GM10266 (cell line): ENCODE measurements around the gene SRPX.

ENCODE experiments used
- DNase-seq: peaks from one replicate; pipeline ENCODE4 v3.0.0; 2012; ENCODE audit errors: extremely low spot score
- TF ChIP-seq, protein P1 (sequence below): IDR thresholded peaks from 2 replicates; pipeline ENCODE4 v1.5.1; 2012; ENCODE audit warnings: mild to moderate bottlenecking, low read depth; ENCODE audit not compliant: control insufficient read depth, insufficient read depth; ENCODE audit errors: missing control alignments

SRPX gene

DNA sequence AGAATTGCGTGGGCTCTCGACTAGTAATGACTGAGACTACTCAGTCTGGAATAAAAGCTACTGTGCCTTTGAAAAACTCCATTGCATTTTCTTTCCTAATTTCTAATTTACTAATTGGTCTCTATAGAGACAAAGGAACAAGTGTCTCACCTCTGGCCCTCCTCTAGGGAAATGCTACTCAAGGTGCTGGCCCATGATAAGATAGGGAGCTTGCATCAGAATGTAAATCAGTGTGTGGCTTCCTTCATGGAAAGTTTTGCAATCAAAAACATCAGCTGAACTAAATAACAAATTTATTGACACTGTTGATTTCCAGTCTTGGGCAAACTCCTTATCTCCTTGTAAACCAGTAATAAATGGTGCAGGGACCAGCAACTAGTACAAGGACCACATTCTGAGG, 81.8 kb downstream of the SRPX start:
- TF ChIP-seq, protein P1, sequence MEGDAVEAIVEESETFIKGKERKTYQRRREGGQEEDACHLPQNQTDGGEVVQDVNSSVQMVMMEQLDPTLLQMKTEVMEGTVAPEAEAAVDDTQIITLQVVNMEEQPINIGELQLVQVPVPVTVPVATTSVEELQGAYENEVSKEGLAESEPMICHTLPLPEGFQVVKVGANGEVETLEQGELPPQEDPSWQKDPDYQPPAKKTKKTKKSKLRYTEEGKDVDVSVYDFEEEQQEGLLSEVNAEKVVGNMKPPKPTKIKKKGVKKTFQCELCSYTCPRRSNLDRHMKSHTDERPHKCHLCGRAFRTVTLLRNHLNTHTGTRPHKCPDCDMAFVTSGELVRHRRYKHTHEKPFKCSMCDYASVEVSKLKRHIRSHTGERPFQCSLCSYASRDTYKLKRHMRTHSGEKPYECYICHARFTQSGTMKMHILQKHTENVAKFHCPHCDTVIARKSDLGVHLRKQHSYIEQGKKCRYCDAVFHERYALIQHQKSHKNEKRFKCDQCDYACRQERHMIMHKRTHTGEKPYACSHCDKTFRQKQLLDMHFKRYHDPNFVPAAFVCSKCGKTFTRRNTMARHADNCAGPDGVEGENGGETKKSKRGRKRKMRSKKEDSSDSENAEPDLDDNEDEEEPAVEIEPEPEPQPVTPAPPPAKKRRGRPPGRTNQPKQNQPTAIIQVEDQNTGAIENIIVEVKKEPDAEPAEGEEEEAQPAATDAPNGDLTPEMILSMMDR, result no peak
- DNase-seq, result no peak

DNA sequence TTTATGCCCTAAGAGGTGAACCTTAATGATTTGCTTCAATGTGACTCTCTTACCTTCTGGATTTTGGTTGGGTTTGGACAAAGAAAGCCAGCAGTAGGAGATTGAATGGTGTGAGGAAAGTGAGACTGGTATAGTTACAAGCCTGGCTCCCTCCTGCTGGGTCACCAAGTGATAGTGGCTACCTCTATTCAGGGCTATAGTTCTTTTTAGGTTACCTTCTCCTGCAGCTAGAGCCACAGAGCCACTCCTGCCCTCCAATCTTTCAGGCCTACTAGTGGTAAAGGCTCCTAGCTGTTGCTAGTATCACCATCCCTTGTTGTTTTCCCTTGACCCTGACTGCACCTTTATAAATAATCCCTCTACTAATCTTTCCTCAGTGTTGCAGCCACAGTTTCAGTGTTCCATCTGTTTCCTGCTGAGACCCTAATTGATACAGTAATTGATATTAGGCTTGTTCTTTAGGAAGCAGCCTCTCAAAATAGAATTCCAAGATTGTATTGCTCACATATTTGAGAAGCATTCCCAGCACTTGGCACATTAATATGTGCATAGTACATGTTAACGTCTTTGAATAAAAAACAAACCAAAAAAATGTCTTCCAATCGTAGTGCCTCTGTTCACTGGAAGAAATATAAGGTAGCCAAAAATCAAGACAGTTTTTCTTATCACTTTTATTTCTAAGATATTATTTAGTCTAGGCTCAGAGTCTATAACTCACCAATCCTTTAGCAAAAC, 82.3 kb downstream of the SRPX start:
- TF ChIP-seq, protein P1, result no peak

DNA sequence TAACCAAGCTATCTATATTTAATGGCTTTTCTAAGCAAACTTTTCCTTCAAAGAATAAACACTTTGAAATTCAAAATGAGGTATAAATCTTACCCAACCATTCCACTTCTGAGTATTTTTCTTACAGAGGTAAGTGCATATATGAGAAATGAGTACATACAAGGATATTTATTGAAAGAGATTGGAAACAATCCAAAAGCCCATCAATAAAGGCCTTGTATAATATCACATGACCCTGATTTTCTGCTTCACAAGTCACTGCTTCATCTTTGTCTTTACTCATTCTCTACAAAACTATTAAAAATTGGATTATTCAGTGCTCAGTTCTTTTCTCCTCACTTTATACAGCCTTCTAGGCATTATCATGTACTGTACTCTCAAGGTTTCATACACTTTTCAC, 91.3 kb downstream of the SRPX start:
- TF ChIP-seq, protein P1, result no peak
- no peak for DNase-seq

More for the DNA sequence above, 82.3 kb downstream of the SRPX start:
- DNase-seq, result no peak

DNA sequence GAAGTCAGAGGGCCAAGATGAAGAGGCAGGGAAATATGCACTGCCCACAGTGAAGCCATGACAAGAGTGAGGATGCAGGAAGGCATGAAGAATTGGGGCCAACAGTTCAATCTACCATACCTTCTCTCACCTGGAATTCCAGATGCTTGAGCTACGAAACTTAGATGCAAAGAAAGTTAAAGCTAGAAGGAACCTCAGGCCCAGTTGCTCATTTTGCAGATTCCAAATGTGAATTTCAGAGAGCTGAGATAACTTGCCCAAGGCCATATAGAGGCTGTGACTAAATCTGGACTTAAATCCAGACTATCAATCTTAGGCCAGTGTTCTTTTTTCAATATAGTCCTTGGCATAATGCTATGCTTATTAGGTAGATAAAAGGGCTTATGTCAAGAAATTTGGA, 92.7 kb downstream of the SRPX start:
- TF ChIP-seq, protein P1, result no peak
- no peak for DNase-seq

DNA sequence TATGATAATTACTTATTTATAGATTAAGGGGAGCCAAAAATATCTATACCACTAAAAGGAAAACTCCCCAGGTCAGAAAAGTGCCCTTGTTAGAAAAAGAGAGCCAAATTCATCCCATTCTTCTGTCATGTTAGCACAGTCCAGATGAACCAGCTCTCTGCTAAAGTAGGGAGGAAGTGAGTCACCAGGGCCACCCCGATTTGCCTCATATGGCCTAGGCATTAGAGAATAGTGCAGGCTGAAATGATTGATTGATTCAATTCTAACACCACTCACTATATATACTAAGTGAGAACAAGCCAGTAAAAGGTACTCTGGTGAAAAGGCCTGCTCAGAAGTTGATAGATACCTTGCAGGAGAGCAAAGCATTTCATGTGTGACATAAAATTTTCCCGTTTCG, 94.5 kb downstream of the SRPX start:
- TF ChIP-seq, protein P1, result no peak
- DNase-seq, result no peak

DNA sequence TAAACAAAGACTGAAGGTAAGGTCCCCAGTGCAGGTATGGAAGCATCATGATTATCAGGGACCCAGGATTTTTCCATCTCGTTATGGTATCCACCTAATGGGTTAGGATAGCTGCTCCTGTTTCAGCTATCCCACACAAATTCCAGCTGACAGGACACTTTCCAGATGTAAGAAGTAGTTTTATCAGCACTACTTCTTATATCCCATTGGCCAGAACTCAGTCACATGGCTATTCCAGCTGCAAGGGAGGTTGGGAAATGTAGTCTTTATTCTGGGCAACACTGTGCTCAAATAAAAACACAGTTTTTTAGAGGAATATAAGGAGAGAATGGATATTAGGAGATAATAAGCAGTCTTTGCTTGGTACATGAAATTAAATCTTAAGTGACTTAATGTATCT, 96.7 kb downstream of the SRPX start:
- DNase-seq, result no peak
- TF ChIP-seq, protein P1, result no peak

DNA sequence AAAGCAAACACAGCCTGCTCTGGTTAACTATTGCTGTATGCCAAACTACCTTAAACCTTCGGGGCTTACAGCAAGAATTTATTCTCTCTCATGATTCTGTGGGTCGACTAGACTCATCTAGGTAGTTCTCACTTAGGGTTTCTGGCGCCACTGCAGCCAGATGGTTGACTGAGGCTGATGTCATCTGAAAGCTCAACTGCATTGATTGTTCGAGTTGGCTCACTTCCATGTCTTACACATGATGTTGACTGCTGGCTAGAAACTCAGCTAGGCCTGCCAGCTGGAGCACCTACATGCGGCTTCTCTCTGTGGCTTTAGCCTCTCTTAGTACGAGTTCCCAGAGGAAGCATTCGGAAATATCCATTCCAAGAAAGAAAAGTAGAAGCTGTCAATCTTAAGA, 103.2 kb downstream of the SRPX start:
- TF ChIP-seq, protein P1, result no peak
- no peak for DNase-seq
